HL-60 (cell line): ENCODE data around the gene SLC49A4.

ENCODE experiments used
- DNase-seq, 2 experiments: peaks; one replicate each; pipeline ENCODE4 v3.0.0-alpha.2; 2010 to 2020; ENCODE audit warnings: low read depth in 1 of 2, low spot score in 1 of 2
- H3K27ac ChIP-seq: fragments of 250-450 bp; sonication (Bioruptor Pico); replicated peaks from 2 replicates; pipeline ENCODE4 v1.5.1; 2020; ENCODE audit warnings: mild to moderate bottlenecking, moderate library complexity
- H3K27me3 ChIP-seq: fragments of 250-450 bp; sonication (Bioruptor Pico); 2 replicates; pipeline ENCODE4 v1.5.1; 2021; ENCODE audit warnings: mild to moderate bottlenecking, moderate library complexity; ENCODE audit not compliant: insufficient read depth, poor library complexity, severe bottlenecking
- H3K4me3 ChIP-seq: replicated peaks from 2 replicates; pipeline ENCODE4 v1.5.1; 2011; ENCODE audit warnings: mild to moderate bottlenecking, control low read depth, low read length; ENCODE audit not compliant: insufficient read depth
- GABPA ChIP-seq: IDR thresholded peaks from 2 replicates; pipeline ENCODE4 v1.6.1; 2012; ENCODE audit warnings: low read depth
- POLR2AphosphoS5 ChIP-seq: IDR thresholded peaks from 2 replicates; pipeline ENCODE4 v1.6.1; 2012; ENCODE audit warnings: low read depth
- SPI1 ChIP-seq: IDR thresholded peaks from 2 replicates; pipeline ENCODE4 v1.6.1; 2012; ENCODE audit warnings: low read depth, mild to moderate bottlenecking, borderline replicate concordance
- TF ChIP-seq, protein P1 (sequence below): IDR thresholded peaks from 2 replicates; pipeline ENCODE4 v1.6.1; 2012; ENCODE audit warnings: low read depth; ENCODE audit not compliant: insufficient replicate concordance
- TF ChIP-seq, protein P2 (sequence below): IDR thresholded peaks from one replicate; pipeline ENCODE4 v1.5.1; 2011; ENCODE audit warnings: low read length, control low read depth, inconsistent platforms; ENCODE audit not compliant: insufficient read depth

The SLC49A4 gene

DNA sequence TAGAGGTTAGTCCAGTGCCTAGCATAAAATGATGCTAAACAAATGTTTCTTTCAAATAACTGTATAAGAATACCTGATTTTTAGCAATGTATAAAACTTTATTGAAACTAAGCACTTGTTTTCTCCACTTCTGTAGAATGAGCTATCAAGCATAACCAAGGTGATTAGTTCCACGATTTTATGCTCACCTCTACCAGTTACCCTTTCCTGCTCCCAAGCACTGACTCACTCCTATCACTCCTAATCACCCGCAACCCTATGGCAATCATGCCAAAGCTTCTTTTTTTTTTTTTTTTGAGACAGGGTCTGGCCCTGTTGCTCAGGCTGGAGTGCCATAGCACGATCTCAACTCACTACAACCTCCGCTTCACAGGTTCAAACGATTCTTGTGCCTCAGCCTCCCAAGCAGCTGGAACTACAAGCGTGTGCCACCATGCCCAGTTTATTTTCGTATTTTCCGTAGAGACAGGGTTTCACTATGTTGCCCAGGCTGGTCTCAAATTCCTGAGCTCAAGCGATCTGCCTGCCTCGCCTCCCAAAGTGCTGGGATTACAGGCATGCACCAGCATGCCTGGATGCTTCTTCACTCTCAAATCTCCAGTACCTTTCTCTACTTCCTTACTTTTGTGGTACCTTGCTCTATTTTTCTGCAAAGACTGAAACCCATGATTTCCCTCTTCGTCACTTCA, 5.1 kb upstream of the SLC49A4 start:
- TF ChIP-seq, protein P1, sequence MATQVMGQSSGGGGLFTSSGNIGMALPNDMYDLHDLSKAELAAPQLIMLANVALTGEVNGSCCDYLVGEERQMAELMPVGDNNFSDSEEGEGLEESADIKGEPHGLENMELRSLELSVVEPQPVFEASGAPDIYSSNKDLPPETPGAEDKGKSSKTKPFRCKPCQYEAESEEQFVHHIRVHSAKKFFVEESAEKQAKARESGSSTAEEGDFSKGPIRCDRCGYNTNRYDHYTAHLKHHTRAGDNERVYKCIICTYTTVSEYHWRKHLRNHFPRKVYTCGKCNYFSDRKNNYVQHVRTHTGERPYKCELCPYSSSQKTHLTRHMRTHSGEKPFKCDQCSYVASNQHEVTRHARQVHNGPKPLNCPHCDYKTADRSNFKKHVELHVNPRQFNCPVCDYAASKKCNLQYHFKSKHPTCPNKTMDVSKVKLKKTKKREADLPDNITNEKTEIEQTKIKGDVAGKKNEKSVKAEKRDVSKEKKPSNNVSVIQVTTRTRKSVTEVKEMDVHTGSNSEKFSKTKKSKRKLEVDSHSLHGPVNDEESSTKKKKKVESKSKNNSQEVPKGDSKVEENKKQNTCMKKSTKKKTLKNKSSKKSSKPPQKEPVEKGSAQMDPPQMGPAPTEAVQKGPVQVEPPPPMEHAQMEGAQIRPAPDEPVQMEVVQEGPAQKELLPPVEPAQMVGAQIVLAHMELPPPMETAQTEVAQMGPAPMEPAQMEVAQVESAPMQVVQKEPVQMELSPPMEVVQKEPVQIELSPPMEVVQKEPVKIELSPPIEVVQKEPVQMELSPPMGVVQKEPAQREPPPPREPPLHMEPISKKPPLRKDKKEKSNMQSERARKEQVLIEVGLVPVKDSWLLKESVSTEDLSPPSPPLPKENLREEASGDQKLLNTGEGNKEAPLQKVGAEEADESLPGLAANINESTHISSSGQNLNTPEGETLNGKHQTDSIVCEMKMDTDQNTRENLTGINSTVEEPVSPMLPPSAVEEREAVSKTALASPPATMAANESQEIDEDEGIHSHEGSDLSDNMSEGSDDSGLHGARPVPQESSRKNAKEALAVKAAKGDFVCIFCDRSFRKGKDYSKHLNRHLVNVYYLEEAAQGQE: no peak
- TF ChIP-seq POLR2AphosphoS5 (no peak), SPI1 (no peak; the same call in 1 of the 2 replicates), GABPA (no peak)
- TF ChIP-seq, protein P2, sequence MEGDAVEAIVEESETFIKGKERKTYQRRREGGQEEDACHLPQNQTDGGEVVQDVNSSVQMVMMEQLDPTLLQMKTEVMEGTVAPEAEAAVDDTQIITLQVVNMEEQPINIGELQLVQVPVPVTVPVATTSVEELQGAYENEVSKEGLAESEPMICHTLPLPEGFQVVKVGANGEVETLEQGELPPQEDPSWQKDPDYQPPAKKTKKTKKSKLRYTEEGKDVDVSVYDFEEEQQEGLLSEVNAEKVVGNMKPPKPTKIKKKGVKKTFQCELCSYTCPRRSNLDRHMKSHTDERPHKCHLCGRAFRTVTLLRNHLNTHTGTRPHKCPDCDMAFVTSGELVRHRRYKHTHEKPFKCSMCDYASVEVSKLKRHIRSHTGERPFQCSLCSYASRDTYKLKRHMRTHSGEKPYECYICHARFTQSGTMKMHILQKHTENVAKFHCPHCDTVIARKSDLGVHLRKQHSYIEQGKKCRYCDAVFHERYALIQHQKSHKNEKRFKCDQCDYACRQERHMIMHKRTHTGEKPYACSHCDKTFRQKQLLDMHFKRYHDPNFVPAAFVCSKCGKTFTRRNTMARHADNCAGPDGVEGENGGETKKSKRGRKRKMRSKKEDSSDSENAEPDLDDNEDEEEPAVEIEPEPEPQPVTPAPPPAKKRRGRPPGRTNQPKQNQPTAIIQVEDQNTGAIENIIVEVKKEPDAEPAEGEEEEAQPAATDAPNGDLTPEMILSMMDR: no peak
- no peak overlapping the region for H3K4me3 ChIP-seq
- no peak for DNase-seq
- H3K27ac ChIP-seq: 0 out of 2 replicates have a peak overlapping the region, but pooled peaks have one; percentile 22
- no peaks in the 10 kb centered on the region for H3K27me3 ChIP-seq

DNA sequence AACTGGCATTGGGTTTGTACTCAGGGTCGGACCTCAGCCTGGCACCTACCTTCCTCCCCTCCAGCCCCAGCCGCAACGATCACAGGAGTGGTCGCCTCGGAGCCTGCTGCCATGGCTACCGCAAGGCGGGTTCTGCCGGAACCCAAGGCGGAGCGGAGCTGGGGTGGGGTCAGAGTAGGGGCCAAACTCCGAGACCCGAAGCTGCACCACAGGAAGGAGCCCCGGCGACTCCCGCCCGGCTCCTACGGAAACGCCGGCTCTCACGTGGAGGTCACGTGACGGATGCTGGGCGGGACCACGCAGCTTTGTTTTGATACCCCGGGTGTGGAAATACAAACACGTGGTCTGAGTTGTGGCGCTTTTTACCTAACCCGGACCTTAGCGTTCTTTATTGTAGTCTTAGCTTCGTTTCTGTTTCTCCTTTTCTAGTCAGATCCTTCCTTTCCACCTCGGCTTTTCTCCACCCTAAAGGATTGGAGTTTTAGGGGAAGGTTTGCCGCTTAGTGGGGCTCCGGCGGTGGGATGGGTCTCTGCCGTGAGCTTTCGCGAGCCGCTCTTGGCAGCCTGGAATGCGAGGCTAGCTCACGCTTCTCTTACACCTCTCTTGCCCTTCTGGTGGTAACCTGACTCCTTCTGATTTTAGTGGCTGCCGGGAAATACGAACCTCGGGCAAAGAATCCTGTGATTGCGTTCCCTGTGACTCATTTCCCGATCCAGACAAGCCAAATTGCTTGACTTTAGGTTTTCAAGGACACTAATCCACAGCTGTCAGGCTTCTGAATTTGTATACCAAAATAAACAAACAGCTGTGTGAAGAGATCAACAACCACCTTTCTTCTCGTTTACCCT, 1.1 kb upstream of the SLC49A4 start, which contains the start of gene HSPBAP1:
Gene HSPBAP1, minus strand, starts transcription at position 264 of the 849 bp plus-strand sequence. Its CDS starts 151 bp downstream, at position 113.
- DNase-seq: peak; percentile 92 to 94
- peak within 1 kb of the TSS; percentile 92 for H3K4me3 ChIP-seq
- no peaks in the 10 kb centered on the region for H3K27me3 ChIP-seq
- peak within 1 kb of the TSS; percentile 70 for H3K27ac ChIP-seq
- peak; percentile 44; the same call in 1 of the 2 replicates for TF ChIP-seq GABPA
- TF ChIP-seq, protein P1: no peak
- TF ChIP-seq POLR2AphosphoS5: peak; percentile 53; the same call in 1 of the 2 replicates
- no peak for TF ChIP-seq SPI1
- TF ChIP-seq, protein P2: no peak

DNA sequence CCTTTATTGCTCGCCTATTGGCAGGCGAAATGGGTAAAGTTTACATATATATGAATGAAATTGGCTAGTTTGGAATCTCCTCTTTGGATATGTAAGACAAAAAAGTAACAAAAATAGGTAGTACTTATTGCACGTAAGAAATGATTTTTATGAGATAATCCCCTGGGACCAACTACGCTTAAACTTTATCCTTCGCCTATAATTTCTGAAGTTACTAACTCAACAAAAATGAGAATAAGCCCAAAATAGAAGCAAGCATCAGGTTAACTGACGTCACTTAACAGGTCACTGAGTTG, 438 bp upstream of the SLC49A4 start:
- H3K27me3 ChIP-seq: no peaks in the 10 kb centered on the region
- peak overlapping the region; percentile 92 for H3K4me3 ChIP-seq
- H3K27ac ChIP-seq: peak overlapping the region; percentile 70
- DNase-seq: no peak
- TF ChIP-seq GABPA (no peak), POLR2AphosphoS5 (no peak; the same call in 1 of the 2 replicates), SPI1 (no peak)
- TF ChIP-seq, protein P1: no peak
- TF ChIP-seq, protein P2: no peak
